ENCODE measurements around the gene CRYGB.

GRCh38 chr2:208103616-208104015, 42.3 kb downstream of the CRYGB start:
- no peak for TF ChIP-seq EP300 (IDR thresholded peaks at IDR 0.05; ENCODE audit: low read depth)
- TF ChIP-seq CTCF (IDR thresholded peaks at IDR 0.05): no peak
- TF ChIP-seq POLR2AphosphoS5 (IDR thresholded peaks at IDR 0.05): no peak
